T-helper 17 cell (primary cell): Measurements from ENCODE around the gene OR5M10. TPM values are rescaled to one million over a fixed set of nuclear protein-coding genes. Genes with fewer than 3 reads are reported as not detected.

Experiments
- total RNA-seq, 4 donors: library from RNA in 2 of 4; stranded (reverse) in 2 of 4; gene quantifications; one replicate each; pipeline ENCODE4 v1.2.3 and lab custom pipeline; 2022 to 2026

Gene OR5M10
- total RNA-seq, 2 donors from 2014 or later = not detected

Other genes starting within 250 kb of the OR5M10 start
- not detected for gene OR8K1, start 231.7 kb downstream of the OR5M10 start, total RNA-seq
- gene OR8J1, start 223.4 kb downstream of the OR5M10 start, total RNA-seq = not detected
- gene OR8U1, start 202.1 kb downstream of the OR5M10 start, total RNA-seq = not detected
- not detected for gene OR5AL1, start 165.0 kb downstream of the OR5M10 start, total RNA-seq
- gene OR5M3, start 104.4 kb downstream of the OR5M10 start, total RNA-seq = not detected
- gene OR5M8, start 86.4 kb downstream of the OR5M10 start, total RNA-seq = not detected
- gene OR5M11, start 34.5 kb downstream of the OR5M10 start, total RNA-seq = not detected
- not detected for gene OR5M1, start 37.2 kb upstream of the OR5M10 start, total RNA-seq
- gene OR5AP2, start 64.7 kb upstream of the OR5M10 start, total RNA-seq = not detected
- not detected for gene OR5AR1, start 86.0 kb upstream of the OR5M10 start, total RNA-seq
- not detected for gene OR9G1, start 121.4 kb upstream of the OR5M10 start, total RNA-seq
- gene OR9G4, start 171.0 kb upstream of the OR5M10 start, total RNA-seq = not detected